Measurements from ENCODE around the gene AQP2. TPM values are rescaled to one million over a fixed set of nuclear protein-coding genes. Genes with fewer than 3 reads are reported as not detected.

AQP2 gene
- total RNA-seq (2014; rRNA removed; shearing (Covaris generic)) (not detected in 2 replicates), total RNA-seq (2022) (not detected in 2 replicates), Bru-seq, nascent RNA (not detected), BruChase-seq, experiment 1, labeled RNA remaining after a 6-hour chase (not detected), BruChase-seq, experiment 2, labeled RNA remaining after a 2-hour chase (not detected)
- long read RNA-seq: 0 reads

DNA sequence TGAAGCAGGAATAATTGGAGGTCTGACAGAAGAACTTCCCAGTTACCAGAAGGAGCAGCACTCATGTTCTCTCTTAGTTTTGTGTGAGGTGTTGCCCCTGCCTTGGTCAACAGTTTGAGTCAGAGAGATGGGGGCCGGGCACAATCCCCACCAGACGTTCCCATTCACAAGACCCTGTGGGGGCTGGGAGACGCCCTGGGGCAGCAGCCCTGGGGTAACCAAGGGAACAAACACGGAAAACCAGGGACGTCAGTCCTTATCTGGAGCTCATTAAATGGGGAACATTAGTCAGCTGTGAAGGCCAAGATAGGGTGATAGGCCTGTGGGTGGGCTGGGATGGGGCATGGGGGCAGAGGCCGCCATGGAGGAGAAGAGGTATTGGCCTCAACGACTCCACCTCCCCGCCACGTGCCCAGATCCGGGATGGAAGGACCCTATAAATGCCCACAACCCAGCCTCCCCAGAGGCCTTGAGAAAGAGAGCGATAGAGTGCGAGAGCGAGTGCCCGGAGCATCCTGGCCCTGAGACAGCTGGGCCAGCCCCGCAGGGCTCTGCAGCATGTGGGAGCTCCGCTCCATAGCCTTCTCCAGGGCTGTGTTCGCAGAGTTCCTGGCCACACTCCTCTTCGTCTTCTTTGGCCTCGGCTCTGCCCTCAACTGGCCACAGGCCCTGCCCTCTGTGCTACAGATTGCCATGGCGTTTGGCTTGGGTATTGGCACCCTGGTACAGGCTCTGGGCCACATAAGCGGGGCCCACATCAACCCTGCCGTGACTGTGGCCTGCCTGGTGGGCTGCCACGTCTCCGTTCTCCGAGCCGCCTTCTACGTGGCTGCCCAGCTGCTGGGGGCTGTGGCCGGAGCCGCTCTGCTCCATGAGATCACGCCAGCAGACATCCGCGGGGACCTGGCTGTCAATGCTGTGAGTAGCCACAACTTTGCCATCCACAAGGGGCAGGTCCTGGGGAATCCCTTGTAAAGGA lies at the start of gene AQP2:
AQP2 (plus strand) TSS at position 465 of the 979 bp plus-strand sequence; CDS start at position 559, 94 bp downstream.
- POLR2A ChIA-PET: no interaction called here
- intact Hi-C loops (cut with micrococcal nuclease; ENCODE audit: unreplicated experiment): no loop called here
- H3K4me2 ChIP-seq (ENCODE audit: low read length): no peak within 1 kb of the TSS

GRCh38 chr12:49901026-49901425 lies 49.5 kb upstream of the AQP2 start:
- Histone ChIP-seq H3K79me2 (ENCODE audit: insufficient read depth, low read depth, low read length) (no peaks in the 10 kb centered on the region), H2AFZ (ENCODE audit: low read length) (no peak overlapping the region), H3K4me3 (ENCODE audit: low read depth, low read length, poor library complexity, severe bottlenecking) (no peak overlapping the region), H3K27ac (ENCODE audit: low read depth, low read length, poor library complexity, severe bottlenecking) (no peak overlapping the region), H3K36me3 (ENCODE audit: insufficient read depth, low read length) (no peaks in the 10 kb centered on the region), H3K4me1 (ENCODE audit: insufficient read depth, low read length, poor library complexity, severe bottlenecking) (no peaks in the 10 kb centered on the region), H3K9me2 (ENCODE audit: insufficient read depth, low read length) (no peaks in the 10 kb centered on the region), H4K20me1 (ENCODE audit: insufficient read depth, low read length) (no peaks in the 10 kb centered on the region), H3K9me3 (ENCODE audit: low read length) (no peaks in the 10 kb centered on the region), H3K4me2 (ENCODE audit: low read length) (no peak overlapping the region)
- no peak for TF ChIP-seq EZH2phosphoT487 (IDR thresholded peaks at IDR 0.05; ENCODE audit: borderline replicate concordance, low read depth, low read length)
- TF ChIP-seq, protein P1, sequence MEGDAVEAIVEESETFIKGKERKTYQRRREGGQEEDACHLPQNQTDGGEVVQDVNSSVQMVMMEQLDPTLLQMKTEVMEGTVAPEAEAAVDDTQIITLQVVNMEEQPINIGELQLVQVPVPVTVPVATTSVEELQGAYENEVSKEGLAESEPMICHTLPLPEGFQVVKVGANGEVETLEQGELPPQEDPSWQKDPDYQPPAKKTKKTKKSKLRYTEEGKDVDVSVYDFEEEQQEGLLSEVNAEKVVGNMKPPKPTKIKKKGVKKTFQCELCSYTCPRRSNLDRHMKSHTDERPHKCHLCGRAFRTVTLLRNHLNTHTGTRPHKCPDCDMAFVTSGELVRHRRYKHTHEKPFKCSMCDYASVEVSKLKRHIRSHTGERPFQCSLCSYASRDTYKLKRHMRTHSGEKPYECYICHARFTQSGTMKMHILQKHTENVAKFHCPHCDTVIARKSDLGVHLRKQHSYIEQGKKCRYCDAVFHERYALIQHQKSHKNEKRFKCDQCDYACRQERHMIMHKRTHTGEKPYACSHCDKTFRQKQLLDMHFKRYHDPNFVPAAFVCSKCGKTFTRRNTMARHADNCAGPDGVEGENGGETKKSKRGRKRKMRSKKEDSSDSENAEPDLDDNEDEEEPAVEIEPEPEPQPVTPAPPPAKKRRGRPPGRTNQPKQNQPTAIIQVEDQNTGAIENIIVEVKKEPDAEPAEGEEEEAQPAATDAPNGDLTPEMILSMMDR (conservative IDR thresholded peaks at IDR 0.05; ENCODE audit: low read length): no peak
- ChIA-PET POLR2A (no interaction called here), CTCF (ENCODE audit: unreplicated experiment) (interaction anchor here (0.8 kb wide), 1 partner anchor 10 kb away, joined by 3 read pairs; no protein-coding TSS in a partner anchor)
- intact Hi-C loops (cut with micrococcal nuclease; ENCODE audit: unreplicated experiment): no loop called here
- BruUV-seq (replicated peaks): no TSS peak
- no peak for DNase-seq (ENCODE audit: low spot score)

More for the DNA sequence above, at the start of gene AQP2:
- TF ChIP-seq, protein P1 (conservative IDR thresholded peaks at IDR 0.05; ENCODE audit: low read length): no peak
- no peak for TF ChIP-seq EZH2phosphoT487 (IDR thresholded peaks at IDR 0.05; ENCODE audit: borderline replicate concordance, low read depth, low read length)
- DNase-seq (ENCODE audit: low spot score): no peak
- no peaks in the 10 kb centered on the region for H3K9me2 ChIP-seq (ENCODE audit: insufficient read depth, low read length)
- no TSS peak for BruUV-seq (replicated peaks)
- H3K36me3 ChIP-seq (ENCODE audit: insufficient read depth, low read length): no peaks in the 10 kb centered on the region
- no peaks in the 10 kb centered on the region for H3K9me3 ChIP-seq (ENCODE audit: low read length)
- H3K27ac ChIP-seq (ENCODE audit: low read depth, low read length, poor library complexity, severe bottlenecking): no peak within 1 kb of the TSS
- no peaks in the 10 kb centered on the region for H3K79me2 ChIP-seq (ENCODE audit: insufficient read depth, low read depth, low read length)
- no peak within 1 kb of the TSS for H2AFZ ChIP-seq (ENCODE audit: low read length)
- H3K4me1 ChIP-seq (ENCODE audit: insufficient read depth, low read length, poor library complexity, severe bottlenecking): no peaks in the 10 kb centered on the region
- CTCF ChIA-PET (ENCODE audit: unreplicated experiment): interaction anchor here (0.6 kb wide), 2 partner anchors 160 to 182 kb away, joined by 4 to 10 read pairs; no protein-coding TSS in a partner anchor
- H4K20me1 ChIP-seq (ENCODE audit: insufficient read depth, low read length): no peaks in the 10 kb centered on the region
- H3K4me3 ChIP-seq (ENCODE audit: low read depth, low read length, poor library complexity, severe bottlenecking): no peak within 1 kb of the TSS
